Activated T-cell treated with anti-CD3 and anti-CD28 coated beads, Interleukin-2, amount 50 U/mL, for 4 hours (primary cell): ENCODE data around the gene TRAF2. TPM values are rescaled to one million over a fixed set of nuclear protein-coding genes. Genes with fewer than 3 reads are reported as not detected.
"Not testable (repeated sequence)": the region's sequence is repeated elsewhere in the genome, so short reads cannot be mapped to it uniquely, and the experiment has no call there.

Experiments used
- ATAC-seq, 2 donors: fragments of 200-7000 bp; cut with Tn5 transposase; one replicate each; pipeline ENCODE4 v1.10.0; 2021
- DNase-seq: peaks from one replicate; pipeline ENCODE4 v3.0.0-alpha.2; 2020
- H3K27me3 Mint-ChIP-seq: one replicate; pipeline ENCODE4 v1.8.0; 2021; ENCODE audit warnings: low read depth, mixed read lengths
- H3K36me3 Mint-ChIP-seq: one replicate; pipeline ENCODE4 v1.8.0; 2022; ENCODE audit warnings: mixed read lengths; ENCODE audit not compliant: insufficient read depth
- H3K4me1 Mint-ChIP-seq: one replicate; pipeline ENCODE4 v1.8.0; 2021; ENCODE audit warnings: low read depth, mixed read lengths
- H3K4me3 Mint-ChIP-seq: one replicate; pipeline ENCODE4 v1.8.0; 2021; ENCODE audit warnings: mild to moderate bottlenecking, moderate library complexity, mixed read lengths
- H3K9me3 Mint-ChIP-seq: one replicate; pipeline ENCODE4 v1.8.0; 2021; ENCODE audit warnings: mixed read lengths
- total RNA-seq, 3 donors: library from RNA; stranded (reverse); gene quantifications; one replicate each; pipeline ENCODE4 v1.2.1, GENCODE V29; 2021

TRAF2 gene
- total RNA-seq, 3 donors from 2014 or later = 64.3 to 73.4 (median 68.8) TPM

- Mint-ChIP-seq H3K36me3 (no peaks in the 10 kb centered on the region), H3K4me3 (no peak overlapping the region), H3K4me1 (peaks cover 10% of the 10 kb centered on the region), H3K9me3 (no peaks in the 10 kb centered on the region), H3K27me3 (no peaks in the 10 kb centered on the region)
- no peak for ATAC-seq
- no peak for DNase-seq
Measured at GRCh38 chr9:136876476-136876875, 9.8 kb upstream of the TRAF2 start.

- DNase-seq (no peak), ATAC-seq (no peak)
- no peaks in the 10 kb centered on the region for H3K36me3 Mint-ChIP-seq
- peaks cover 40% of the 10 kb centered on the region for H3K4me1 Mint-ChIP-seq
- no peaks in the 10 kb centered on the region for H3K9me3 Mint-ChIP-seq
- no peak overlapping the region for H3K4me3 Mint-ChIP-seq
- H3K27me3 Mint-ChIP-seq = no peaks in the 10 kb centered on the region
Measured at GRCh38 chr9:136880651-136881050, 5.7 kb upstream of the TRAF2 start.

GRCh38 chr9:136881691-136882108, 4.6 kb upstream of the TRAF2 start:
- no peaks in the 10 kb centered on the region for H3K9me3 Mint-ChIP-seq
- no peaks in the 10 kb centered on the region for H3K27me3 Mint-ChIP-seq
- H3K4me1 Mint-ChIP-seq = peaks cover 40% of the 10 kb centered on the region
- DNase-seq (peak; percentile 28), ATAC-seq (peak; percentile 16 to 35)
- peak overlapping the region; percentile 74 for H3K4me3 Mint-ChIP-seq
- H3K36me3 Mint-ChIP-seq = no peaks in the 10 kb centered on the region

DNA sequence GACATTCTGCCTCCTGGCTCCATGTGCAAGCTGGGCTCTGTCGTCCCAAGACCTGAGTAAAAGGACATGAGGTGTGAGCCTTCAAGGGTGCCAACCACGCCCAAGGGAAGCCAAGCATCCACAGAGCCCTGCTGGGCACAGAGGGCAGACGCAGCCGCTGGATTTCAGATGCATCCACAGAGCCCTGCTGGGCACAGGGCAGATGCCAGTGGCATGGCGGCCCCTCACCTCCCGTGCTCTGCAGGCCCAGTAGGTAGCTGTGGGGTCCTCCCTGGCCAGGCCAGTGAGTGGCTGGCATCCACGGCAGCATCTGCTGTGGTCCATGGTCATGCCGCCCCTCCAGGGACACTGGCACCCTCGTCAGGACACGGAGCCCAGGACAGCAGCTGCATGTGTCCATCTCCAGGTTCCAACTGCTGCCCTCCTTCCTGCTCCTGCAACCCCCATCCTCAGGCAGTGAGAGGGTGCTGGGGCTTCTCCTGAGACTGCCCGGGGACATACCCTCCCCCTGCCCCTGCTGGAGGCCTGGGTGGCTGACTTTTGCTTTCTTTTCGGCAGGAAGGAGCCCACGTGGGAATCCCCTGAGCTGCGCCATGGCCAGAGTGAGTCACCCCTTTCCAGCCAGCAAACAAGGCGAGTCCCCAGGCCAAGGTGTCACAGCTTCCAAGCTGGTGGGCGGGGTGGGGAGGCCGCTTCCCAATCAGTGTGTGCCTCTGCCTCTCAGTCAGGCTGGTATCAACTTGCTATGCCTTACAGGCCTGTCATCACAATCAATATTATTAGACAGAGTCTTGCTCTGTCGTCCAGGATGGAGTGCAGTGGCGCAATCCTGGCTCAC, 4.0 kb upstream of the TRAF2 start:
- DNase-seq = peak; percentile 93
- no peaks in the 10 kb centered on the region for H3K27me3 Mint-ChIP-seq
- ATAC-seq = peak; percentile 56 to 58
- no peaks in the 10 kb centered on the region for H3K9me3 Mint-ChIP-seq
- H3K4me3 Mint-ChIP-seq = peak overlapping the region; percentile 74
- no peaks in the 10 kb centered on the region for H3K36me3 Mint-ChIP-seq
- H3K4me1 Mint-ChIP-seq = peaks cover 44% of the 10 kb centered on the region

GRCh38 chr9:136882947-136883283, 3.4 kb upstream of the TRAF2 start:
- not testable (repeated sequence) for ATAC-seq, H3K27me3 Mint-ChIP-seq, H3K36me3 Mint-ChIP-seq, H3K9me3 Mint-ChIP-seq, DNase-seq
- Mint-ChIP-seq H3K4me1 (peaks cover 47% of the 10 kb centered on the region), H3K4me3 (peak overlapping the region; percentile 74)

- Mint-ChIP-seq H3K4me3 (peak overlapping the region; percentile 74), H3K4me1 (peaks cover 53% of the 10 kb centered on the region)
- H3K9me3 Mint-ChIP-seq, H3K36me3 Mint-ChIP-seq, DNase-seq, ATAC-seq, H3K27me3 Mint-ChIP-seq: not testable (repeated sequence)
Measured at GRCh38 chr9:136883670-136884069, 2.6 kb upstream of the TRAF2 start.

GRCh38 chr9:136886610-136887597, 588 bp downstream of the TRAF2 start:
- peak overlapping the region; percentile 96 for H3K4me3 Mint-ChIP-seq
- DNase-seq (no peak), ATAC-seq (peak; percentile 16 to 26)
- no peaks in the 10 kb centered on the region for H3K27me3 Mint-ChIP-seq
- no peaks in the 10 kb centered on the region for H3K36me3 Mint-ChIP-seq
- H3K4me1 Mint-ChIP-seq = peaks cover 41% of the 10 kb centered on the region
- H3K9me3 Mint-ChIP-seq = no peaks in the 10 kb centered on the region

DNA sequence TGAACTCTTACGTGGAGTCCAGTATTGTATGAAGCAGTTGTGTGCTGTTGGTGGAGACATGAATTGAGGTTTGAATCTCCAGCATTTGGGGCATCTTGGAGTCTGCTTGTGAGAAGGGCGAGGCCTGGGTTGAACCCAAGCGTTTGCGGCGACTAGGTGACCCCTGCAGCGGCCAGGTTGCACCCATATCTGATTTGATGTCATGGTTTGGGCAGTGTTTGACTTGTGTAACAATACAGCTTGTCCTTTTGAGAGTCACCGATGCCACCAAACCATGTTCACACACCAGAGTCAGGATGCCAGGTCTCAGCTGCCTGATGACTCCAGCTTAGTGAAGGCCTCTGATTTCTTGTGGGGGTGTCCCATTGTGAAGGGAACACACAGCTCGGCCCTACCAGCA, 2.1 kb downstream of the TRAF2 start:
- ATAC-seq = no peak
- Mint-ChIP-seq H3K36me3 (no peaks in the 10 kb centered on the region), H3K4me3 (peak overlapping the region; percentile 38)

GRCh38 chr9:136889858-136890257, 3.5 kb downstream of the TRAF2 start:
- Mint-ChIP-seq H3K27me3 (no peaks in the 10 kb centered on the region), H3K9me3 (no peaks in the 10 kb centered on the region), H3K4me3 (no peak overlapping the region), H3K4me1 (peaks cover 29% of the 10 kb centered on the region), H3K36me3 (peaks cover 6% of the 10 kb centered on the region)
- DNase-seq (no peak), ATAC-seq (no peak)

More for the DNA sequence above, 2.1 kb downstream of the TRAF2 start:
- Mint-ChIP-seq H3K4me1 (peaks cover 28% of the 10 kb centered on the region), H3K9me3 (no peaks in the 10 kb centered on the region), H3K27me3 (no peaks in the 10 kb centered on the region)
- DNase-seq = no peak

GRCh38 chr9:136890661-136891060, 4.3 kb downstream of the TRAF2 start:
- peaks cover 24% of the 10 kb centered on the region for H3K4me1 Mint-ChIP-seq

DNA sequence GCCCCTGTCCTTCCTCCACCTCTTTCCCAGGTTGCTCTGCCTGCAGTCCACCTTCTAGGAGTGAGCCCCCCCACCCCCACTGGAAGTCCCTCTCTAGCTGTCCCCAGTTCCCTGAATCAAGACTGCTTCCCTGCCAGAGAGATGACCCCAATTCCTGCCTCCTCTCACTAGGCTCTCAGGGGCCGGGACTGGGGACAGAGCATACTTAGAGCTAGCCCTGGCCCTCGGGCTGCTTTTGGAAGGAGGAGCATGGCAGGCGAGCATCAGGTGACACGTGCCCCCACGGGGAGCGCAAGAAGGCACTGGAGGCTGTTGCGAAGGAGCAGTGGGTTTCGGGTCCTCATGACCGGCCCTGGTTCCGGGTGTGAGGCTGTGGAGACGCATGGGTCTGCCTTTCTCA, 9.7 kb downstream of the TRAF2 start:
- Mint-ChIP-seq H3K4me3 (no peak overlapping the region), H3K36me3 (peaks cover 15% of the 10 kb centered on the region), H3K9me3 (no peaks in the 10 kb centered on the region), H3K4me1 (peaks cover 21% of the 10 kb centered on the region), H3K27me3 (no peaks in the 10 kb centered on the region)
- DNase-seq (no peak), ATAC-seq (no peak)

More at GRCh38 chr9:136890661-136891060, 4.3 kb downstream of the TRAF2 start:
- Mint-ChIP-seq H3K27me3 (no peaks in the 10 kb centered on the region), H3K9me3 (no peaks in the 10 kb centered on the region), H3K36me3 (peaks cover 6% of the 10 kb centered on the region), H3K4me3 (no peak overlapping the region)
- ATAC-seq (no peak), DNase-seq (no peak)

DNA sequence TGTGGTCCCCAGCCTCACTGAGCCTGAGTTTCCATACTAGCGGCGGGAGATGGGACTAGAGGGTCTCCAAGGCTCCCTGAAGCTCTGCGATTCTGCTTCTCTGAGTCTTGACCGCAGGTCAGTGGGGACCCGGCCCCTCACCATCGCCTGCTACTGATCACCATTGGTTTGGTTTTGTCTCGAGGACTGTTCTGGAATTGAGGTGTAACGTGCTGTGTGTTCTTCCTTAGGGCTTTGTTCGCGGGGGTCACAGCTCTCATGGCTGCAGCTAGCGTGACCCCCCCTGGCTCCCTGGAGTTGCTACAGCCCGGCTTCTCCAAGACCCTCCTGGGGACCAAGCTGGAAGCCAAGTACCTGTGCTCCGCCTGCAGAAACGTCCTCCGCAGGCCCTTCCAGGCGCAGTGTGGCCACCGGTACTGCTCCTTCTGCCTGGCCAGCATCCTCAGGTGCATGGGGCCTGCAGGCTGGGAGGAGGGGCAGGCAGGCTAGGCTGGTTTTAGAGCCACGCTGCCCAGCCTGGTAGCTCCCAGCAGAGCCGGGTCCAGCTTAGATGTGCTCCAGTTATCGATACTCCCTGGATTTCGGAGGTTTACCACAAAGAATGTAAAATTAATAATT, 12.3 kb downstream of the TRAF2 start:
- no peak for ATAC-seq
- H3K4me3 Mint-ChIP-seq = no peak overlapping the region
- peaks cover 24% of the 10 kb centered on the region for H3K36me3 Mint-ChIP-seq
- H3K27me3 Mint-ChIP-seq = no peaks in the 10 kb centered on the region
- no peak for DNase-seq
- peaks cover 45% of the 10 kb centered on the region for H3K4me1 Mint-ChIP-seq
- no peaks in the 10 kb centered on the region for H3K9me3 Mint-ChIP-seq

DNA sequence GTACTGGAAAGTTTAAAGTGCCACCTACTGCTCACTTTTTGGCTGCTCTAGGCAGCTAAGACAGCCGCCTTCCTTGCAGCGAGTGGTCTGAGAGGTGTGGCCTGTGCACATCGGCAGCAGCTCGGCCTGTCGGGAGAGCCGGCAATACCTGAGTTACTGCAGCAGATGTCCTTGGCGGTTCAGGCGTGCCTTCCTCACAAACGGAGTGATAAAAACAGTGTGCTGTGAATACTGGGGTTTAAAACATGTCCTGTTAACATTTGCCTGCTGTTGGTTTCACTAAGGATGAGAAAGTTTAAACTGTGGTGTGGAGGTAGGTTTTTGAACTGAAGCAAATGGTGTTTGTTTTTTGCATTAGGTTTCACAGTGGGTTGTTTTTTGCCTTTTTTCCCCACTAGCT, 12.9 kb downstream of the TRAF2 start:
- H3K9me3 Mint-ChIP-seq = no peaks in the 10 kb centered on the region
- H3K4me3 Mint-ChIP-seq = no peak overlapping the region
- ATAC-seq (no peak), DNase-seq (no peak)
- peaks cover 23% of the 10 kb centered on the region for H3K36me3 Mint-ChIP-seq
- H3K27me3 Mint-ChIP-seq = no peaks in the 10 kb centered on the region
- H3K4me1 Mint-ChIP-seq = peaks cover 46% of the 10 kb centered on the region

DNA sequence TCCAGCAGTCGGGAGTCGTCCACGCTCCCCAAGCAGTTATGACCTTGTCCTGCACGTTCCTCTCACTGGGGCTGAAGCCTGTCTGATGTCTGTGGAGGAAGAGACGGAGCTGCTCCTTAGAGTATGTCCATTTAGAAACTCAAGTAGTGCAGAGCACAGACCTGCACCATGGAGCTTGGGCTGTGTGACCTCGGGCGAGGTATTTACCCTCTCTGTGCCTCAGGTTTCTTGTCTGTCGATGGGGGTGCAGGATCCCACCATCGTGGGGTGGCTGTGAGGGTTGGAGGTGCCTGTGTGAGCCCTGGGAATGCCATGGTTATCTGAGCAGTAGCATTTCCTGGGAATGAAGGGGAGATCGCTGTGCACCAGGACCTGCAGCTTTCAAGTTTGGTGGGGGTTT, 14.2 kb downstream of the TRAF2 start:
- H3K4me3 Mint-ChIP-seq = no peak overlapping the region
- ATAC-seq (no peak), DNase-seq (no peak)
- H3K9me3 Mint-ChIP-seq = no peaks in the 10 kb centered on the region
- peaks cover 44% of the 10 kb centered on the region for H3K4me1 Mint-ChIP-seq
- peaks cover 22% of the 10 kb centered on the region for H3K36me3 Mint-ChIP-seq
- no peaks in the 10 kb centered on the region for H3K27me3 Mint-ChIP-seq
